Measurements from ENCODE around the gene CD300A.

Gene CD300A

DNA sequence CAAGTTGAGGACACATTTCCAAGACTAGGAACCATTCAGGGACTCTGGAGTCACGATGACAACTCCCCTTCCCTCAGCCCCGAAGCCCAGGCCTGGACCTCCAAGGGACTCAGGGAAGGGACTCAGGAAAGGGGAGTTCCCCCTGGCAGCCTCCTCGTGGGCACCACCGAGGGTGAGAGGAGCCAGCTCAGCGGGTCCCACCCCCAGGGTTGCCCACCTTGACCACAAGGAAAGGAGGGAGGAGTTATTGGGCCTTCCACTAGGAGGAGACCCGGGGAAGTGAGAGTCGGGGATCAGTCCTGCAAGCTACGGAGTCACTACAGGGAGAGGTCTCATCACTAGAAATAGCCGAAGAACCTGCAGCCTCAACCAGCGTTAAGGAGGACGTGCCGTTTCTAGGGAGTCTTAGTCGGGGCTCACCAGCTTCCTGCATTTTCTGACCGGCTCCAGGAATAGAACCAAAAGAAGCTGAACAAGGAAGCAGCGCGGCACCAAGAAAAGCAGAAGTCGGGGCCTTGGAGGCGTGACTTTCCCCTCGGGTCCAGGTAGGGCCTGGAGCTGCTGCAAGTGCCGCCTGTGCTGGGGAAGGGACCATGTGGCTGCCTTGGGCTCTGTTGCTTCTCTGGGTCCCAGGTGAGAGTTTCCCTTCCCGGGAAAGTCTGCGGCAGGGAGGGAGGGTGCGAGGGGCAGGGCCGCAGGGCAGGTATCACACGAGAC is at the start of gene CD300A:
CD300A (plus strand) TSS at position 524 of the 717 bp plus-strand sequence; CDS start at position 594, 70 bp downstream.
- no peak for DNase-seq (ENCODE audit: low spot score)

DNA sequence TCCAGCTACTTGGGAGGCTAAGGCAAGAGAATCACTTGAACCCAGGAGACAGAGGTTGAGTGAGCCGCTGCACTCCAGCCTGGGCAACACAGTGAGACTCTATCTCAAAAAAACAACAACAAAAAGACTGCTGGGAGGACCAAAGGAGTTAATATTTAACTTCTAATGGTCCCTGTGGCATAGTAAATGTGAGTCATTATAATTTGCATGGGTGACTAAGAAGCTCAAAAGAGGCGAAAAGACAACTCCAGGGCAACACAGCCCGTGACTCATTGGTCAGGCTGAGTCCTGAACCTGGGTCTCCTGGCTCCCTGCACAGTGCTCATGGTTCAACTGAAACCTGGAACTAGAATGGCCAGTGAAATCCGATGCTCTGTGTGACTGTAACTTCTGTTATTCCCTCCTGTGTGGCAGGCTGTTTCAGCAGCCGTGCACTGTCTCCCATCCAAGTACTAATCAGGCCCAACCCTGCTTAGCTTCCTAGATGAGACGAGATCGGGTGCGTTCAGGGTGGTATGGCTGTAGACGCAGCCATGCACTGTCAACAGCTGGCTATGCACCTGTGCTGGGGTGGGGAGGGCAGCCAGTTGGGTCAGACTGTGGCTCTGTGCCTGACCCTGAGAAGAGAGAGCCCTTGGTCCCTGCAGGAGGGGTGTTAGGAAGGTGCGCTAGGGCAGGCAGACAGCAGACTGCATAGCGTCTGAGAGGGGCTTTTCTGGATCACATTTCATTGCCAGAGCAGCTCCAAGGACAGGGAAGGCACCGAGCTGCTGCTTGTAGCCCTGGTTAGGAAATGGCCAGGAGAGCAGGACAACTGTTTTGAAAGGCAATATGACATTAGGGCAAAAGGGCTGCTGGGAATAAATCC is 49.0 kb upstream of the CD300A start:
- DNase-seq (ENCODE audit: low spot score): no peak

DNA sequence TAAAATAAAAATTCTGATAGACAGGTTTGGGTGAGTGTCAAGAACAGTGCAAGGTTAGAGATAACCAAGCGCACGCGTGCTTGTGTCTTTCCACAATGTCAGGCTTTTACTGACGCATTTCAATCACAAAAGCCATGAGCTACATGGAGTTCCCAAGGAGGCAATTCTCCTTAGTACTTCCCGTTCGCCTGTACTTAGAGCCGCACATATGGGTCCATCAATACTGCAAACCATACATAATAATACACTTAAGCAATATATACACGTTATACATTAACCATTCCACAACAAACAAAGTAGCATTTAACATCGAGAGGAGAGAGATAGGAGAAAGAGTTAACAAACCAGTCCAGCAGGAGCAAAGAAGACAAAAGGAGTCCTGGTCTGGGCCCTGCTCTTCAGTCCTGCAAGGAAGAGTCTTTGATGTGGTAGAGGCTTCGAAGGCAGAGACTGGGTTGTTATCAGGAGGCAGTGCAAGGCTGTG is 46.5 kb upstream of the CD300A start:
- no peak for DNase-seq (ENCODE audit: low spot score)

DNA sequence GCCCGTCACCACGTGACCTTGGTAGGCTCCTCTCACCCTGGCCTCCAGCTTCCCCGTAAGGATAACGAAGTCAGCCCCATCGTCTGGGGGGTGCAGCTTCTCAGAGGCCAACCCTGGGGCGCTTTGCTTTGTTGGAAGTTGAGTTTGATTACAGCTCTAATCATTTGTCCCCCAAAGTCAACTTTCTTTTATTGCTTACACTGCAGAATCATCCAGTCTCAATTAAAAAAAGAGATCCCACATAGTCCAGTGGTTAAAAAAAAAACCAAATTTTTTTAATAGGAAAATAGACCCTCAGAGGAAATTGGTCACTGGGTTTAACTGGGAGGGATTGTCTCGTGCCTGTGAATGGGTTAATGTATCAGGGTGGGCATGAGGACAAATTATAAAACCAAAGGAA is 42.3 kb upstream of the CD300A start:
- no peak for DNase-seq (ENCODE audit: low spot score)

GRCh38 chr17:74424657-74425056 is 41.8 kb upstream of the CD300A start:
- DNase-seq (ENCODE audit: low spot score): no peak

DNA sequence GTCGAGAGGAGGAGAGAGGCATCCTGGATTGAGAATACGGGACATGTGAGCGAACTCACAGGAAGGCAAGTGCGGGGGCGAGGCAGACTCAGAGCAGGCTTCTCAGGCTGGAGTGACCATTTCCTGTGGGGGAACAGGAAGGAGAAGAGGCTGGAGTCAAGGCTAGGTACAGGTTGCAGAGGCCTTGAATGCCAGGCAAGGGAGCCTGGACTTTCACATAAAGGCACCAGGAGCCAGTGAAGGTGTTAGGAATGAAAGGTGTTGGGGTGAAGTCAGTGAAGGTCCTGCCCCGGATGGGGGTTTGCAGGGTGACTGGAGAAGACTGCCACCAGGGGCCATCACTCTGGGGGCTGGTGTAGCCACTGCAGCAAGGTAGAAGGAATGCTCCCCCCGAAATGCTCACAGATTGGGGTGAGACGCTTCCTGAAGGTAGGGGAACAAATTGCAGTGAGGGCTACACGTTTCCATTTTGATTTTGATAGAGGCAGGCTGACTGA is 39.8 kb upstream of the CD300A start:
- DNase-seq (ENCODE audit: low spot score): peak; percentile 34

- DNase-seq (ENCODE audit: low spot score): no peak
Observed at GRCh38 chr17:74427048-74427762, 39.2 kb upstream of the CD300A start.

DNA sequence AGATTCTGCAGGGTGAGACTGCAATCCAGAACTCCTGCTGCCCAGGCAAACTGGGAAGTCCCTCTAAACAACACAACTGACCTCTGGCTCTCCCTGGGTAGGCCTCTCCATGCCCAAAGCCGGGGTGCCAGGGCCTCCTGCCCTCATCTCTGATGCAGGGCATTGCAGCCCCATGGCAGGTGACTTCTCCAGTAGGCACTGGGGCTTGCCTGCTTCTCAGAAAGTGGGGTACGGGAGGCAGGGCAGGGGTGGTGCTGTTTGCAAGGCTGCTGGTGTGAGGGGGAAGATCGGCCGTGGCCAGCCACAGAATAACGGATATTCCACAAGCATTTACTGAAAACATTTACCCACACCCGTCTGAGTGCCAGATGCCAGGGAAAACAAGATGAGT is 38.7 kb upstream of the CD300A start:
- DNase-seq (ENCODE audit: low spot score): no peak

- peak; percentile 54 for DNase-seq (ENCODE audit: low spot score)
Observed at GRCh38 chr17:74429604-74430384, 36.6 kb upstream of the CD300A start.

DNA sequence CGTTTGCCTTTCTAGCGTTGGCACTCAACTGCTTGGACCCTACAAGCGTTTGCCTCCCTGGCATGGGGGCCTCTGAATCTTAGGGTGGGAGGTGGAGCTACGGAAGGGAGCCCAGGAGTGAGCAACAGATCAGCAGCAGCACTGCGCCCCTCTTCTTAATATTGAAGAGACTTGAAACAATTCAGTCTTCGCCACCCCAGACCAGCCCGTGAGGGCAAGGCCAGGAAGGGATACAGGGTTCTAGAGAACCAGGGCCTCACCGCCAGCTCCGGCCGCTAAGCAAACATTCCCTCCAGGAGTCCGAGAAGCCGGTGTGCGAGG is 36.1 kb upstream of the CD300A start:
- DNase-seq (ENCODE audit: low spot score): no peak

- DNase-seq (ENCODE audit: low spot score): peak; percentile 69
Observed at GRCh38 chr17:74430706-74431567, 35.5 kb upstream of the CD300A start.

GRCh38 chr17:74431568-74432423 is 34.6 kb upstream of the CD300A start, which contains the start of gene GPRC5C:
GPRC5C (plus strand) TSS chr17:74432088; CDS start chr17:74439777, 7,689 bp downstream.
- peak; percentile 89 for DNase-seq (ENCODE audit: low spot score)

DNA sequence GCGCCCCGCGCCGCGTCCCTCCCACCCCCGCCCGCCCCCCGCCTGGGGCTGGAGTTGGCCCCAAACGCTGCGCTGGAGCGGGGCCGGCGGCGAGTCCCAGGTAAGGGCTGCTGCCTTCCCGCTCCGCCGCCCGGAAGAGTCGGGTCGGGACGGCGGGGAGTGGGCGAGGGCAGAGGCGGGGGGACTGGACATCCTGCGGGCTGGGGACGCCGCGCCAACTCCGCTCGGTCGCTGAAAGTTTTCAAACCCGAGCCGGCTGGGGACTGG is 34.1 kb upstream of the CD300A start:
- peak; percentile 64 for DNase-seq (ENCODE audit: low spot score)

GRCh38 chr17:74432766-74433391 is 33.6 kb upstream of the CD300A start:
- DNase-seq (ENCODE audit: low spot score): peak; percentile 49

- DNase-seq (ENCODE audit: low spot score): peak; percentile 49
Observed at GRCh38 chr17:74433421-74434121, 32.9 kb upstream of the CD300A start.

DNA sequence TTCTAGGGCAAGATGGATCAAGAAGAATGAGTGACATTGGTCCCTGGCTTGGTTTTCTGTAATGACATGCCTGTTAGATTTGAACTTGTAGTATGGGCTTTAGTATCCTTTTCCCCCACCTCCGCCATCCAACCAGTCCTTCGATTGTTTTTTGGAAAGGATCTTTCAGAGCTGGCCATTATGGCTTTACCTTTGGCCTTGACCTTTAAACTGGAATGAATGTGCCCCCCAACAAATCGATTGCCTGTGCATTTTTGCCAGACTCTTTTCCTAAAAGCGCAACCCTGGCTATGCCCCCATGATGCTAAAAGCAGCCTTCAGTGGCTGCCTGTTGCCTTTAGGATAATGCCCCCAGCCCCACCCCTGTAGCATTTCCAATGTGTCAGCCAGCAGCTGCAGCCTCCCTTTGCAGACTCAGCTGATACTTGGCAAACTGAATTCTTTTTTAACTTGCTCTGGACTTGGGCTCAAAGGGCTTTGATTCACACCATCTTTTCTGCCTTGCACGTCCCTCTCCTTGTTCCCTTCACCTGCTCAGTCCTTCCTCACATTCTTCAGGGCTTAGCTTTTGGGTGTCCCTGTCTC is 30.6 kb upstream of the CD300A start:
- no peak for DNase-seq (ENCODE audit: low spot score)

GRCh38 chr17:74437702-74438101 is 28.7 kb upstream of the CD300A start:
- peak; percentile 57 for DNase-seq (ENCODE audit: low spot score)

All from iPS-NIHi11 (cell line).